B cell (primary cell): Measurements from ENCODE around the gene SUGP2. TPM values are rescaled to one million over a fixed set of nuclear protein-coding genes. Genes with fewer than 3 reads are reported as not detected.

Experiments used
- ATAC-seq: fragments of 200-7000 bp; cut with Tn5 transposase; one replicate; pipeline ENCODE4 v1.10.0; 2021; ENCODE audit warnings: low read depth, mild to moderate bottlenecking, moderate number of reproducible peaks, moderate library complexity
- CTCF ChIA-PET: fragments of 350-600 bp; sonication (Branson Sonifier 250); formaldehyde crosslinking; loops from one replicate; lab custom pipeline; 2021; ENCODE audit warnings: antibody characterized with exemption, inconsistent platforms; lab: Charles Lee
- POLR2A ChIA-PET: fragments of 350-600 bp; sonication (Branson Sonifier 250); formaldehyde crosslinking; loops from one replicate; lab custom pipeline; 2021; ENCODE audit warnings: antibody characterized with exemption; lab: Charles Lee
- DNase-seq: peaks from one replicate; pipeline ENCODE4 v3.0.0; 2013
- H2AFZ ChIP-seq: 2 replicates; pipeline ENCODE4 v1.6.1; 2012; ENCODE audit warnings: mild to moderate bottlenecking, low read depth, low read length; ENCODE audit not compliant: insufficient read depth, poor library complexity, severe bottlenecking
- H3K27ac ChIP-seq, 2 donors: 1 replicate in 1 of 2; 2 replicates in 1 of 2; pipeline ENCODE4 v1.5.1; 2012 to 2013; ENCODE audit warnings: low read length in 2 of 2, mild to moderate bottlenecking in 2 of 2, moderate library complexity in 1 of 2
- H3K27me3 ChIP-seq, 4 experiments: fragments of 200-600 bp in 1 of 4; sonication (generic) in 1 of 4; replicated peaks in 1 of 4; 1 replicate in 2 of 4; 2 replicates in 2 of 4; pipeline versions ENCODE4 v1.6.1 to v1.7.0; 2013 to 2016; ENCODE audit warnings: low read length in 3 of 4, mild to moderate bottlenecking in 2 of 4, mixed read lengths in 1 of 4, moderate library complexity in 1 of 4; ENCODE audit not compliant: insufficient read depth in 4 of 4, control insufficient read depth in 3 of 4; ENCODE audit errors: control extremely low read depth in 1 of 4
- H3K36me3 ChIP-seq, 2 experiments: replicated peaks in 1 of 2; 1 replicate in 1 of 2; 2 replicates in 1 of 2; pipeline versions ENCODE4 v1.6.1 to v1.7.1; 2013; ENCODE audit warnings: low read length in 1 of 2; ENCODE audit not compliant: insufficient read depth in 2 of 2, control insufficient read depth in 1 of 2; ENCODE audit errors: control extremely low read depth in 1 of 2, extremely low read depth in 1 of 2
- H3K4me1 ChIP-seq, 2 donors: fragments of 200-600 bp in 1 of 2; sonication (generic) in 1 of 2; 1 replicate in 1 of 2; 2 replicates in 1 of 2; pipeline versions ENCODE4 v1.5.1 to v1.6.1; 2013 to 2017; ENCODE audit warnings: low read length in 2 of 2; ENCODE audit not compliant: control insufficient read depth in 2 of 2, insufficient read depth in 2 of 2
- H3K4me2 ChIP-seq: replicated peaks from 2 replicates; pipeline ENCODE3; 2012; ENCODE audit warnings: mild to moderate bottlenecking, low read depth, low read length; ENCODE audit not compliant: poor library complexity, severe bottlenecking
- H3K4me3 ChIP-seq, 5 experiments: fragments of 200-600 bp in 1 of 5; sonication (generic) in 1 of 5; 1 replicate in 3 of 5; 2 replicates in 2 of 5; pipeline versions ENCODE4 v1.5.1 to v1.7.0; 2011 to 2016; ENCODE audit warnings: low read length in 4 of 5, mild to moderate bottlenecking in 4 of 5, low read depth in 2 of 5, control low read depth in 1 of 5, moderate library complexity in 1 of 5; ENCODE audit not compliant: insufficient read depth in 1 of 5; ENCODE audit errors: control extremely low read depth in 1 of 5, extremely low read depth in 1 of 5
- H3K79me2 ChIP-seq: fragments of 200-600 bp; sonication (generic); one replicate; pipeline ENCODE4 v1.6.0; 2016; ENCODE audit warnings: low read length; ENCODE audit not compliant: control insufficient read depth, insufficient read depth
- H3K9ac ChIP-seq: fragments of 200-600 bp; sonication (generic); 2 replicates; pipeline ENCODE4 v1.6.1; 2017; ENCODE audit warnings: mild to moderate bottlenecking, low read length, moderate library complexity
- H3K9me3 ChIP-seq, 3 donors: one replicate each; pipeline versions ENCODE4 v1.6.1 to v1.7.1; 2013; ENCODE audit warnings: low read length in 2 of 3; ENCODE audit not compliant: control insufficient read depth in 2 of 3, insufficient read depth in 1 of 3; ENCODE audit errors: control extremely low read depth in 1 of 3
- H4K20me1 ChIP-seq: 2 replicates; pipeline ENCODE4 v1.6.0; 2012; ENCODE audit warnings: mild to moderate bottlenecking, low read length; ENCODE audit not compliant: insufficient read depth, control insufficient read depth, poor library complexity, severe bottlenecking
- H3K27ac Mint-ChIP-seq: one replicate; pipeline ENCODE4 v1.8.0; 2021; ENCODE audit warnings: mixed read lengths
- H3K27me3 Mint-ChIP-seq: one replicate; pipeline ENCODE4 v1.8.0; 2021; ENCODE audit warnings: mixed read lengths
- H3K4me1 Mint-ChIP-seq: one replicate; pipeline ENCODE4 v1.8.0; 2021; ENCODE audit warnings: mixed read lengths
- H3K4me3 Mint-ChIP-seq: one replicate; pipeline ENCODE4 v1.8.0; 2021; ENCODE audit warnings: mixed read lengths
- H3K9me3 Mint-ChIP-seq: one replicate; pipeline ENCODE4 v1.8.0; 2022; ENCODE audit warnings: mixed read lengths; ENCODE audit not compliant: insufficient read depth
- CTCF ChIP-seq: fragments of 200-600 bp; IDR thresholded peaks from one replicate; pipeline ENCODE4 v1.8.0; 2022; ENCODE audit warnings: antibody characterized with exemption, mild to moderate bottlenecking
- EZH2 ChIP-seq: IDR thresholded peaks from 2 replicates; pipeline ENCODE4 v1.6.1; 2012; ENCODE audit warnings: borderline replicate concordance, low read depth, mild to moderate bottlenecking, moderate library complexity, low read length; ENCODE audit not compliant: insufficient read depth, poor library complexity, severe bottlenecking
- WGBS: methylation state at CpG from one replicate; pipeline ENCODE4 v1.1.5; 2013; ENCODE audit warnings: missing lambda C conversion rate; ENCODE audit not compliant: insufficient coverage; 5-methylcytosine and 5-hydroxymethylcytosine counted together
- intact Hi-C: fragments of 100-400 bp; cut with micrococcal nuclease; formaldehyde crosslinking; loops from one replicate; pipeline ENCODE4 v1.10.0; 2022
- polyA plus RNA-seq: library from polyadenylated mRNA; depleted of rRNA; stranded (reverse); fragments of >200 nt; gene quantifications from 2 replicates; pipeline ENCODE4 v1.2.3, GENCODE V29; 2012
- total RNA-seq, 2 donors: library from RNA; stranded (reverse); fragments of 120-200 nt in 1 of 2; gene quantifications; 1 replicate in 1 of 2; 2 replicates in 1 of 2; pipeline versions ENCODE4 v1.2.3 to v1.2.4, GENCODE V29; 2013 to 2022

Gene SUGP2
- total and polyA plus RNA-seq, 2 donors (not counting 1 experiment from before 2014, with no cell fraction given), result 132 to 154 TPM

GRCh38 chr19:19059018-19059836 is 25.9 kb upstream of the SUGP2 start:
- H3K4me3 ChIP-seq, result no peak overlapping the region
- no peak overlapping the region for H3K27ac ChIP-seq
- no peak for TF ChIP-seq EZH2
- TF ChIP-seq CTCF, result no peak
- ChIA-PET POLR2A (no interaction called here), CTCF (interaction anchor here (0.6 to 1.8 kb wide), 2 partner anchors 9 to 56 kb away, joined by 6 to 7 read pairs; no protein-coding TSS in a partner anchor)
- H4K20me1 ChIP-seq, result no peaks in the 10 kb centered on the region
- Mint-ChIP-seq H3K27me3 (no peaks in the 10 kb centered on the region), H3K9me3 (no peaks in the 10 kb centered on the region), H3K27ac (no peak overlapping the region), H3K4me1 (peaks cover 10% of the 10 kb centered on the region), H3K4me3 (no peak overlapping the region)
- no peaks in the 10 kb centered on the region for H3K27me3 ChIP-seq
- no peak overlapping the region for H2AFZ ChIP-seq
- no peak for ATAC-seq
- DNase-seq, result no peak
- intact Hi-C loops, result no loop called here
- H3K9ac ChIP-seq, result no peak overlapping the region
- peaks cover 8% of the 10 kb centered on the region for H3K79me2 ChIP-seq
- H3K4me2 ChIP-seq, result no peak overlapping the region
- peaks cover 4 to 7% of the 10 kb centered on the region in 2 donors for H3K4me1 ChIP-seq
- WGBS, result 87% methylated on average over 16 of the region's 17 CpGs
- H3K36me3 ChIP-seq, result peaks cover 0 to 33% of the 10 kb centered on the region in 2 experiments
- H3K9me3 ChIP-seq, result peaks cover 0 to 3% (median 0%) of the 10 kb centered on the region in 3 donors

GRCh38 chr19:19057720-19058119 is 24.4 kb upstream of the SUGP2 start:
- Histone ChIP-seq H3K36me3 (peaks cover 0 to 41% of the 10 kb centered on the region in 2 experiments), H3K79me2 (peaks cover 13% of the 10 kb centered on the region), H3K27ac (no peak overlapping the region), H3K4me2 (no peak overlapping the region), H3K4me1 (peaks cover 0 to 1% of the 10 kb centered on the region in 2 donors), H3K9ac (no peak overlapping the region), H3K4me3 (no peak overlapping the region), H3K27me3 (no peaks in the 10 kb centered on the region), H2AFZ (no peak overlapping the region), H4K20me1 (no peaks in the 10 kb centered on the region), H3K9me3 (no peaks in the 10 kb centered on the region)
- Mint-ChIP-seq H3K27me3 (no peaks in the 10 kb centered on the region), H3K9me3 (no peaks in the 10 kb centered on the region), H3K4me3 (no peak overlapping the region), H3K27ac (no peak overlapping the region), H3K4me1 (no peaks in the 10 kb centered on the region)
- DNase-seq (no peak), ATAC-seq (no peak)
- CTCF ChIA-PET, result interaction anchor here (0.7 kb wide), 1 partner anchor 126 kb away, joined by 3 read pairs; no protein-coding TSS in a partner anchor
- intact Hi-C loops, result no loop called here
- TF ChIP-seq CTCF (no peak), EZH2 (no peak)
- WGBS, result 95% methylated on average over 6 of the region's 7 CpGs
- POLR2A ChIA-PET, result no interaction called here
